ENCODE data around the gene PHF21B. TPM values are rescaled to one million over a fixed set of nuclear protein-coding genes. Genes with fewer than 3 reads are reported as not detected.

Gene PHF21B
- total and polyA plus RNA-seq, 2 of the 8 experiments (the other 6 are each of a cell fraction or from before 2014, with no cell fraction given) = 19.3 to 68.1 TPM

Other genes starting within 250 kb of the PHF21B start
- gene NUP50, start 153.9 kb upstream of the PHF21B start, total RNA-seq (2021; fragmentation: NEBNext Ultra II Directional; extraction: Animal tissue kit (Norgen Biotek cat#: 25700)) = 112 and 118 TPM in 2 replicates
- 16.4 and 20.0 TPM in 2 replicates for gene NUP50, start 153.9 kb upstream of the PHF21B start, polyA plus RNA-seq (2011; rRNA removed)
- 61.9 and 65.3 TPM in 2 replicates for gene KIAA0930, start 230.9 kb upstream of the PHF21B start, total RNA-seq (2021; fragmentation: NEBNext Ultra II Directional; extraction: Animal tissue kit (Norgen Biotek cat#: 25700))
- gene KIAA0930, start 230.9 kb upstream of the PHF21B start, polyA plus RNA-seq (2011; rRNA removed) = 66.1 and 95.4 TPM in 2 replicates

Measured in H1 (cell line).